ENCODE results near the gene REC8. TPM values are rescaled to one million over a fixed set of nuclear protein-coding genes. Genes with fewer than 3 reads are reported as not detected.
A peak's percentile ranks its signal among the peaks of the same experiment; 100 is the strongest.

REC8 gene
- total RNA-seq, 1 experiment from 2014 or later: 58.0 TPM

DNA sequence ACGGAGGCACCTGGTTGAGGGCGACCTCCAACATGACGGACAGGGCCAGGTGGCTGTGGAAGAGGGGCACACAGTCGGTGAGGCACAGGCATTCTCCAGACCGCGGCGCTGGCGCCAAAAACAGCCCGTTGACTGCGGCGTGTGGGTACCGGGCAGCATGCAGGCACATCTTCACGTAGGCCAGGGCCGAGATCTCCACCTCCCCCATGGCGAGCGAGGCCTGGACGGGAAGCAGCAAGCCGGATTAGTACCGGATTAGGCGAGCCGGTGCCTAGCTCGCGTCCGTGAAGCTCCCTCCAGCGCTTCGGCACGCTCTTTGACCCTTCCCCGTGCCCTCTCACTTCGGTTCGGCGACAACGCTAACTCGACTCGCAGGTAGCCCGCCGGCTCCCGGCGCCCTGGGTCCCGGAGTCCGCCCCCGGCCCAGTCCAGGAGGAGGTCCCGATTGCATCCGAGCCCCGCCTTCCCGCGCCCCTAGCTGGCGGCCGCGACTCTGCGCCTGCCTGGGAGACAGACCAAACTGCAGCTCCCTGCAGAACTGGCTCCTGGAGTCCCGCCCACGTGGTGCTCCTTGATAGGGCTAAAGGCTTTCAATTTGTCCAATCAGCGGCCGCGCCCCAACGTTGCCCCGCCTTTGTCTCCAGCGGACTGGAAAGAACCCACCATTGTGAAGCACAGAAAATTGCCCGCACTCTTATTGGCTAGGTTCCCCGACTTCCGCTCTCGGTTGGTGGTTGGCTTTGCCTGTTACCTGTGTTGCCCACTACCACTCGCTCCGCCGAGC is 30.6 kb upstream of the REC8 start, which contains the start of gene EMC9:
EMC9 (minus strand) TSS at position 495 of the 784 bp plus-strand sequence; CDS start at position 208, 287 bp downstream.
- no peaks in the 10 kb centered on the region for H3K27me3 Mint-ChIP-seq (ENCODE audit: low read depth)
- Histone ChIP-seq H3K14ac (ENCODE audit: insufficient read depth, low read length) (peak within 1 kb of the TSS; percentile 46; the same call in 1 of the 2 replicates), H2AFZ (ENCODE audit: low read length) (no peak within 1 kb of the TSS), H2BK20ac (ENCODE audit: low read depth, low read length, poor library complexity, severe bottlenecking) (no peak within 1 kb of the TSS), H4K20me1 (ENCODE audit: control insufficient read depth, insufficient read depth, insufficient read length) (no peaks in the 10 kb centered on the region), H2BK5ac (ENCODE audit: insufficient read length, low read length) (no peak within 1 kb of the TSS), H3K4me2 (ENCODE audit: insufficient read depth, insufficient read length, low read length) (peak within 1 kb of the TSS; percentile 73), H3K27ac (ENCODE audit: insufficient read length, low read depth, low read length) (peak within 1 kb of the TSS; percentile 21), H3K4ac (ENCODE audit: low read depth, low read length) (no peak within 1 kb of the TSS), H3K79me2 (ENCODE audit: insufficient read depth, low read length) (peaks cover 3% of the 10 kb centered on the region; the same call in 1 of the 2 replicates), H4K5ac (ENCODE audit: insufficient read length, low read depth, low read length) (no peak within 1 kb of the TSS), H4K91ac (ENCODE audit: insufficient read length, low read depth, low read length) (no peak within 1 kb of the TSS), H2AK5ac (ENCODE audit: insufficient read length, low read length) (no peak within 1 kb of the TSS), H2BK12ac (ENCODE audit: insufficient read length, low read depth, low read length) (no peak within 1 kb of the TSS), H4K8ac (replicated peaks; ENCODE audit: insufficient read length, low read depth, low read length) (no peak within 1 kb of the TSS), H3K23me2 (ENCODE audit: insufficient read length, low read depth, low read length, poor library complexity, severe bottlenecking) (peaks cover 11% of the 10 kb centered on the region), H2BK120ac (ENCODE audit: low read depth, low read length, poor library complexity, severe bottlenecking) (no peak within 1 kb of the TSS), H3K27me3 (ENCODE audit: insufficient read depth, low read length) (no peaks in the 10 kb centered on the region), H3T11ph (ENCODE audit: low read length) (no peak within 1 kb of the TSS), H2BK15ac (ENCODE audit: low read depth, low read length) (no peak within 1 kb of the TSS), H3K56ac (ENCODE audit: insufficient read length, low read depth, low read length) (no peak within 1 kb of the TSS), H3K4me1 (ENCODE audit: insufficient read depth, low read length) (no peaks in the 10 kb centered on the region), H3K9me3 (ENCODE audit: control insufficient read depth, low read depth, low read length) (no peaks in the 10 kb centered on the region), H3K18ac (ENCODE audit: insufficient read length, low read depth, low read length) (peak within 1 kb of the TSS; percentile 46), H3K23ac (ENCODE audit: insufficient read length, low read depth, low read length) (no peak within 1 kb of the TSS), H3K9ac (ENCODE audit: extremely low read depth, insufficient read length, low read length) (peak within 1 kb of the TSS; percentile 66), H3K79me1 (ENCODE audit: insufficient read depth, low read depth, low read length, poor library complexity, severe bottlenecking) (peaks cover 2% of the 10 kb centered on the region)
- H3K4me1 Mint-ChIP-seq: peaks cover 36 to 37% of the 10 kb centered on the region in 2 experiments
- no CpG with 5 or more reads among the region's 65 CpGs for WGBS (ENCODE audit: extremely low coverage, insufficient read length, low lambda C conversion rate)
- peak; percentile 100 for DNase-seq
- no peaks in the 10 kb centered on the region for H3K9me3 Mint-ChIP-seq
- peak within 1 kb of the TSS; percentile 98 to 100 for H3K4me3 Mint-ChIP-seq
- TF ChIP-seq, protein P1, sequence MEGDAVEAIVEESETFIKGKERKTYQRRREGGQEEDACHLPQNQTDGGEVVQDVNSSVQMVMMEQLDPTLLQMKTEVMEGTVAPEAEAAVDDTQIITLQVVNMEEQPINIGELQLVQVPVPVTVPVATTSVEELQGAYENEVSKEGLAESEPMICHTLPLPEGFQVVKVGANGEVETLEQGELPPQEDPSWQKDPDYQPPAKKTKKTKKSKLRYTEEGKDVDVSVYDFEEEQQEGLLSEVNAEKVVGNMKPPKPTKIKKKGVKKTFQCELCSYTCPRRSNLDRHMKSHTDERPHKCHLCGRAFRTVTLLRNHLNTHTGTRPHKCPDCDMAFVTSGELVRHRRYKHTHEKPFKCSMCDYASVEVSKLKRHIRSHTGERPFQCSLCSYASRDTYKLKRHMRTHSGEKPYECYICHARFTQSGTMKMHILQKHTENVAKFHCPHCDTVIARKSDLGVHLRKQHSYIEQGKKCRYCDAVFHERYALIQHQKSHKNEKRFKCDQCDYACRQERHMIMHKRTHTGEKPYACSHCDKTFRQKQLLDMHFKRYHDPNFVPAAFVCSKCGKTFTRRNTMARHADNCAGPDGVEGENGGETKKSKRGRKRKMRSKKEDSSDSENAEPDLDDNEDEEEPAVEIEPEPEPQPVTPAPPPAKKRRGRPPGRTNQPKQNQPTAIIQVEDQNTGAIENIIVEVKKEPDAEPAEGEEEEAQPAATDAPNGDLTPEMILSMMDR (conservative IDR thresholded peaks at IDR 0.05): peak; percentile 50
- peaks cover 25 to 53% (median 51%) of the 10 kb centered on the region in 3 experiments for H3K36me3 Mint-ChIP-seq (ENCODE audit: insufficient read depth in 1 of 3, low read depth in 3 of 3)
- H3K27ac Mint-ChIP-seq: peak within 1 kb of the TSS; percentile 97 to 99 (median 98)
